Right hindlimb (tissue), 1 donor: Measurements from ENCODE around the gene LCAT.
"Not testable (repeated sequence)": the region's sequence is repeated elsewhere in the genome, so short reads cannot be mapped to it uniquely, and the experiment has no call there.

Experiments used
- DNase-seq: peaks from one replicate; pipeline ENCODE4 v3.0.0-alpha.2; 2018

The LCAT gene

GRCh38 chr16:67946966-67947558 is 3.1 kb upstream of the LCAT start:
- DNase-seq = no peak

GRCh38 chr16:67946128-67946569 is 2.2 kb upstream of the LCAT start:
- no peak for DNase-seq

GRCh38 chr16:67945392-67945933 is 1.5 kb upstream of the LCAT start:
- no peak for DNase-seq

- DNase-seq = no peak
These were observed 921 bp upstream of the LCAT start for GRCh38 chr16:67944690-67945391.

GRCh38 chr16:67943256-67943618 is 683 bp downstream of the LCAT start:
- DNase-seq = no peak

- DNase-seq = no peak
These were observed 1.2 kb downstream of the LCAT start for GRCh38 chr16:67942510-67943255.

- no peak for DNase-seq
These were observed 1.8 kb downstream of the LCAT start for GRCh38 chr16:67942200-67942509.

- DNase-seq = no peak
These were observed 2.3 kb downstream of the LCAT start for GRCh38 chr16:67941469-67942199.

GRCh38 chr16:67940446-67941089 is 3.4 kb downstream of the LCAT start:
- DNase-seq = no peak

- DNase-seq = no peak
These were observed 4.1 kb downstream of the LCAT start for GRCh38 chr16:67939507-67940445.

GRCh38 chr16:67937713-67938112 is 6.2 kb downstream of the LCAT start:
- DNase-seq = not testable (repeated sequence)

- no peak for DNase-seq
These were observed 6.9 kb downstream of the LCAT start for GRCh38 chr16:67936880-67937605.

GRCh38 chr16:67936124-67936879 is 7.6 kb downstream of the LCAT start, which contains the start of gene PSMB10:
Gene PSMB10 (minus strand): TSS chr16:67936850. CDS start chr16:67936749, 101 bp downstream.
- peak; percentile 74 for DNase-seq

- DNase-seq = peak; percentile 95
These were observed 8.4 kb downstream of the LCAT start for GRCh38 chr16:67935402-67936123.

- no peak for DNase-seq
These were observed 8.9 kb downstream of the LCAT start for GRCh38 chr16:67935101-67935401.

GRCh38 chr16:67934306-67935100 is 9.4 kb downstream of the LCAT start:
- DNase-seq = no peak

GRCh38 chr16:67933805-67934204 is 10.1 kb downstream of the LCAT start:
- no peak for DNase-seq

GRCh38 chr16:67932462-67932840 is 11.5 kb downstream of the LCAT start:
- no peak for DNase-seq
